Neural cell (in vitro differentiated cells): ENCODE results near the gene PTN. TPM values are rescaled to one million over a fixed set of nuclear protein-coding genes. Genes with fewer than 3 reads are reported as not detected.

Experiments
- H2AFZ ChIP-seq: fragments of 200-600, 300-800 bp; sonication (generic), shearing (Covaris generic); 2 replicates; pipeline ENCODE4 v1.6.0; 2014; ENCODE audit warnings: low read depth, mild to moderate bottlenecking, antibody characterized with exemption, low read length, moderate library complexity
- H3F3A ChIP-seq: fragments of 200-600 bp; shearing (Covaris generic); 2 replicates; pipeline ENCODE4 v1.6.1; 2016; ENCODE audit warnings: mild to moderate bottlenecking, moderate library complexity, mixed read lengths, antibody characterized with exemption, low read length; ENCODE audit not compliant: insufficient read depth, poor library complexity, severe bottlenecking
- H3K27ac ChIP-seq: fragments of 200-600, 300-800 bp; sonication (generic), shearing (Covaris generic); 2 replicates; pipeline ENCODE4 v1.5.1; 2014; ENCODE audit warnings: mild to moderate bottlenecking, low read length, moderate library complexity
- H3K27me3 ChIP-seq: fragments of 300-800, 200-600 bp; sonication (generic), shearing (Covaris generic); 2 replicates; pipeline ENCODE4 v1.6.0; 2014; ENCODE audit warnings: mild to moderate bottlenecking, low read depth, low read length, moderate library complexity; ENCODE audit not compliant: insufficient read depth
- H3K36me3 ChIP-seq: fragments of 300-800, 200-600 bp; sonication (generic), shearing (Covaris generic); 2 replicates; pipeline ENCODE4 v1.5.1; 2014; ENCODE audit warnings: mild to moderate bottlenecking, antibody characterized with exemption, low read length, moderate library complexity; ENCODE audit not compliant: insufficient read depth
- H3K4me2 ChIP-seq: fragments of 300-800, 200-600 bp; sonication (generic), shearing (Covaris generic); 2 replicates; pipeline ENCODE4 v1.6.0; 2014; ENCODE audit warnings: mild to moderate bottlenecking, low read length
- H3K4me3 ChIP-seq: fragments of 300-800, 200-600 bp; sonication (generic), shearing (Covaris generic); 2 replicates; pipeline ENCODE4 v1.5.1; 2014; ENCODE audit warnings: mild to moderate bottlenecking, low read length, moderate library complexity
- H3K79me2 ChIP-seq: fragments of 200-600 bp; shearing (Covaris generic); replicated peaks from 2 replicates; pipeline ENCODE4 v1.6.0; 2014; ENCODE audit warnings: mild to moderate bottlenecking, low read length, moderate library complexity; ENCODE audit not compliant: insufficient read depth
- H3K9ac ChIP-seq: fragments of 300-800, 200-600 bp; sonication (generic), shearing (Covaris generic); 2 replicates; pipeline ENCODE4 v1.6.1; 2016; ENCODE audit warnings: mild to moderate bottlenecking, low read length, mixed read lengths
- H3K9me2 ChIP-seq: fragments of 200-600 bp; shearing (Covaris generic); 2 replicates; pipeline ENCODE4 v1.6.1; 2016; ENCODE audit warnings: mild to moderate bottlenecking, low read length, mixed read lengths; ENCODE audit not compliant: insufficient read depth
- H3K9me3 ChIP-seq: fragments of 200-600, 300-800 bp; sonication (generic), shearing (Covaris generic); 2 replicates; pipeline ENCODE4 v1.6.1; 2016; ENCODE audit warnings: mild to moderate bottlenecking, mixed run types, low read length, moderate library complexity, mixed read lengths
- H4K20me1 ChIP-seq: fragments of 200-600 bp; shearing (Covaris generic); 2 replicates; pipeline ENCODE4 v1.6.1; 2016; ENCODE audit warnings: mild to moderate bottlenecking, mixed run types; ENCODE audit not compliant: insufficient read depth
- CTCF ChIP-seq: fragments of 450-650 bp; IDR thresholded peaks from 2 replicates; pipeline ENCODE4 v1.5.1; 2014; ENCODE audit warnings: antibody characterized with exemption, mild to moderate bottlenecking, moderate library complexity; ENCODE audit not compliant: poor library complexity, severe bottlenecking
- EP300 ChIP-seq: fragments of 450-650 bp; conservative IDR thresholded peaks from 2 replicates; pipeline ENCODE4 v1.6.1; 2014; ENCODE audit warnings: antibody characterized with exemption, mild to moderate bottlenecking, moderate library complexity; ENCODE audit not compliant: poor library complexity, severe bottlenecking
- EZH2 ChIP-seq: fragments of 200-600, 300-800 bp; shearing (Covaris generic), sonication (generic); IDR thresholded peaks from 2 replicates; pipeline ENCODE4 v1.6.1; 2014; ENCODE audit warnings: antibody characterized with exemption, low read length, borderline replicate concordance, mild to moderate bottlenecking; ENCODE audit not compliant: insufficient read depth, poor library complexity, severe bottlenecking
- POLR2AphosphoS5 ChIP-seq: IDR thresholded peaks from 2 replicates; pipeline ENCODE4 v1.6.1; 2012
- RAD21 ChIP-seq: fragments of 450-650 bp; conservative IDR thresholded peaks from 2 replicates; pipeline ENCODE4 v1.6.1; 2014; ENCODE audit warnings: antibody characterized with exemption, mild to moderate bottlenecking, moderate library complexity
- REST ChIP-seq: IDR thresholded peaks from 2 replicates; pipeline ENCODE4 v1.6.1; 2012; ENCODE audit warnings: borderline replicate concordance
- SMC3 ChIP-seq: fragments of 450-650 bp; conservative IDR thresholded peaks from 2 replicates; pipeline ENCODE4 v1.6.1; 2014; ENCODE audit warnings: antibody characterized with exemption, mild to moderate bottlenecking, moderate library complexity; ENCODE audit not compliant: poor library complexity
- TAF1 ChIP-seq: IDR thresholded peaks from 2 replicates; pipeline ENCODE4 v1.6.1; 2012; ENCODE audit warnings: low read depth
- polyA plus RNA-seq: library from polyadenylated mRNA; depleted of rRNA; stranded (reverse); fragments of >200 nt; gene quantifications from 2 replicates; pipeline ENCODE4 v1.2.3, GENCODE V29; 2014

The PTN gene
- polyA plus RNA-seq, 1 donor from 2014 or later: 14.1 TPM

- Histone ChIP-seq H3K36me3 (no peaks in the 10 kb centered on the region), H3K4me2 (no peak overlapping the region), H3K4me3 (no peak overlapping the region), H3K27ac (no peak overlapping the region), H2AFZ (no peak overlapping the region), H3F3A (no peaks in the 10 kb centered on the region), H3K9ac (no peak overlapping the region), H3K9me2 (no peaks in the 10 kb centered on the region), H3K79me2 (no peaks in the 10 kb centered on the region), H3K9me3 (no peaks in the 10 kb centered on the region), H4K20me1 (no peaks in the 10 kb centered on the region), H3K27me3 (no peaks in the 10 kb centered on the region)
- TF ChIP-seq REST (no peak), EP300 (no peak), CTCF (no peak), SMC3 (no peak), EZH2 (no peak), TAF1 (no peak), RAD21 (no peak)
Observed at GRCh38 chr7:137325927-137326326, 17.6 kb downstream of the PTN start.

- no peak overlapping the region for H3K4me3 ChIP-seq
- H3K9me2 ChIP-seq: no peaks in the 10 kb centered on the region
- TF ChIP-seq RAD21 (no peak), POLR2AphosphoS5 (no peak), EZH2 (no peak)
- H2AFZ ChIP-seq: no peak overlapping the region
- no peaks in the 10 kb centered on the region for H4K20me1 ChIP-seq
- no peaks in the 10 kb centered on the region for H3K79me2 ChIP-seq
- H3K36me3 ChIP-seq: no peaks in the 10 kb centered on the region
- no peaks in the 10 kb centered on the region for H3K27me3 ChIP-seq
- H3F3A ChIP-seq: no peaks in the 10 kb centered on the region
- H3K27ac ChIP-seq: no peak overlapping the region
- H3K9ac ChIP-seq: no peak overlapping the region
- no peak overlapping the region for H3K4me2 ChIP-seq
- no peaks in the 10 kb centered on the region for H3K9me3 ChIP-seq
Observed at GRCh38 chr7:137324796-137325696, 18.5 kb downstream of the PTN start.
